ENCODE results near the gene BIRC7. TPM values are rescaled to one million over a fixed set of nuclear protein-coding genes. Genes with fewer than 3 reads are reported as not detected.

BIRC7 gene
- total and polyA plus RNA-seq, 8 donors = 0.09 TPM; not detected in 7

GRCh38 chr20:63255931-63256704, 20.4 kb downstream of the BIRC7 start:
- no peaks in the 10 kb centered on the region for H3K9me3 ChIP-seq
- ATAC-seq = no peak
- H3K4me3 ChIP-seq = no peak overlapping the region
- intact Hi-C loops (cut with DNase I) = no loop called here
- peaks cover 0 to 24% (median 10%) of the 10 kb centered on the region in 4 donors for H3K27me3 ChIP-seq
- no peak for DNase-seq
- FAIRE-seq = no peak
- H3K27ac ChIP-seq = no peak overlapping the region
- peaks cover 0 to 8% (median 0%) of the 10 kb centered on the region in 3 donors for H3K4me1 ChIP-seq
- 31% methylated on average over 31 of the region's 31 CpGs for WGBS, 2 donors
- no peak for TF ChIP-seq CTCF (IDR thresholded peaks at IDR 0.05)
- H3K36me3 ChIP-seq = no peaks in the 10 kb centered on the region

- intact Hi-C loops (cut with DNase I) = no loop called here
- Histone ChIP-seq H3K9me3 (no peaks in the 10 kb centered on the region), H3K4me1 (peaks cover 0 to 8% (median 0%) of the 10 kb centered on the region in 3 donors), H3K4me3 (no peak overlapping the region), H3K27ac (no peak overlapping the region), H3K36me3 (no peaks in the 10 kb centered on the region), H3K27me3 (peaks cover 0 to 20% (median 10%) of the 10 kb centered on the region in 4 donors)
- TF ChIP-seq CTCF (IDR thresholded peaks at IDR 0.05) = no peak
- 59 to 69% methylated on average over 4 of the region's 4 CpGs for WGBS, 2 donors
- no peak for DNase-seq
- FAIRE-seq = no peak
- no peak for ATAC-seq
Observed at GRCh38 chr20:63256954-63257353, 21.2 kb downstream of the BIRC7 start.

GRCh38 chr20:63257629-63258028, 21.9 kb downstream of the BIRC7 start:
- ATAC-seq = no peak
- H3K4me1 ChIP-seq = peaks cover 0 to 8% (median 0%) of the 10 kb centered on the region in 3 donors
- peaks cover 0 to 17% (median 8%) of the 10 kb centered on the region in 4 donors for H3K27me3 ChIP-seq
- no peak for FAIRE-seq
- no peak overlapping the region for H3K4me3 ChIP-seq
- no peaks in the 10 kb centered on the region for H3K9me3 ChIP-seq
- H3K36me3 ChIP-seq = no peaks in the 10 kb centered on the region
- no peak for TF ChIP-seq CTCF (IDR thresholded peaks at IDR 0.05)
- intact Hi-C loops (cut with DNase I) = no loop called here
- no peak overlapping the region for H3K27ac ChIP-seq
- no peak for DNase-seq
- WGBS, 2 donors = 70 to 86% methylated on average over 13 of the region's 13 CpGs

- no peak overlapping the region for H3K4me3 ChIP-seq
- H3K4me1 ChIP-seq = peaks cover 0 to 2% (median 0%) of the 10 kb centered on the region in 3 donors
- no peaks in the 10 kb centered on the region for H3K36me3 ChIP-seq
- no peak for ATAC-seq
- H3K9me3 ChIP-seq = no peaks in the 10 kb centered on the region
- TF ChIP-seq CTCF (IDR thresholded peaks at IDR 0.05) = no peak
- intact Hi-C loops (cut with DNase I) = no loop called here
- H3K27me3 ChIP-seq = peaks cover 0 to 10% (median 5%) of the 10 kb centered on the region in 4 donors
- no peak for DNase-seq
- WGBS, 2 donors = 31 to 35% methylated on average over 8 of the region's 8 CpGs
- no peak for FAIRE-seq
- H3K27ac ChIP-seq = no peak overlapping the region
Observed at GRCh38 chr20:63258781-63259180, 23.1 kb downstream of the BIRC7 start.

Measured in pancreas (tissue), 10 donors.